GM12878 (cell line): ENCODE results near the gene SORCS2. TPM values are rescaled to one million over a fixed set of nuclear protein-coding genes. Genes with fewer than 3 reads are reported as not detected.

Source experiments
- ATAC-seq: fragments of 200-7000 bp; cut with Tn5 transposase; 3 replicates; pipeline ENCODE4 v1.9.1; 2020; ENCODE audit warnings: mild to moderate bottlenecking, moderate library complexity
- BruUV-seq: library from RNA; stranded (reverse); fragments of 400-500 nt; replicated peaks from 2 replicates; lab custom pipeline; 2021; lab: Mats Ljungman, UMichigan
- CTCF ChIA-PET: fragments of 300-600 bp; sonication (Branson Sonifier 250); formaldehyde crosslinking; extraction: SDS; loops from one replicate; lab custom pipeline; 2021; ENCODE audit warnings: inconsistent platforms; lab: Yijun Ruan, JAX
- POLR2A ChIA-PET: fragments of 350-600 bp; formaldehyde crosslinking; extraction: SDS; loops from one replicate; lab custom pipeline; 2021; ENCODE audit warnings: inconsistent platforms; lab: Charles Lee
- RAD21 ChIA-PET: fragments of 300-600 bp; sonication (Branson Sonifier 250); formaldehyde crosslinking; loops from one replicate; lab custom pipeline; 2023; ENCODE audit warnings: antibody characterized with exemption; ENCODE audit not compliant: unreplicated experiment; lab: Charles Lee
- SMC1A ChIA-PET: fragments of 300-600 bp; sonication (Branson Sonifier 250); formaldehyde crosslinking; loops from one replicate; lab custom pipeline; 2023; ENCODE audit not compliant: unreplicated experiment, uncharacterized antibody; lab: Charles Lee
- DNase-seq: peaks from one replicate; pipeline ENCODE4 v3.0.0-alpha.2; 2011; ENCODE audit warnings: low read depth, low spot score
- FAIRE-seq: peaks from 3 replicates; lab custom pipeline; 2011; peaks lifted over from hg19 to GRCh38; lab: Jason Lieb, UNC
- H2AFZ ChIP-seq: 2 replicates; pipeline ENCODE4 v1.6.0; 2011; ENCODE audit warnings: low read depth, low read length, control low read depth; ENCODE audit not compliant: control insufficient read depth
- H3K27ac ChIP-seq: 2 replicates; pipeline ENCODE4 v1.5.1; 2011; ENCODE audit warnings: control low read depth; ENCODE audit not compliant: control insufficient read depth, insufficient read depth
- H3K27me3 ChIP-seq, 2 experiments: replicated peaks in 1 of 2; 2 replicates each; pipeline versions ENCODE4 v1.6.0 to v1.6.1; 2011; ENCODE audit warnings: low read length in 1 of 2; ENCODE audit not compliant: control insufficient read depth in 2 of 2, insufficient read depth in 2 of 2
- H3K36me3 ChIP-seq, 2 experiments: 2 replicates each; pipeline ENCODE4 v1.5.1; 2011; ENCODE audit warnings: low read length in 1 of 2; ENCODE audit not compliant: control insufficient read depth in 2 of 2, insufficient read depth in 2 of 2
- H3K4me1 ChIP-seq: 2 replicates; pipeline ENCODE4 v1.6.1; 2011; ENCODE audit warnings: mild to moderate bottlenecking, low read length, moderate library complexity, mixed read lengths; ENCODE audit not compliant: control insufficient read depth, insufficient read depth
- H3K4me2 ChIP-seq: 2 replicates; pipeline ENCODE4 v1.6.0; 2011; ENCODE audit warnings: control low read depth; ENCODE audit not compliant: control insufficient read depth, insufficient read depth
- H3K4me3 ChIP-seq: fragments of 200-600 bp; sonication (generic); 2 replicates; pipeline ENCODE4 v1.5.1; 2016
- H3K79me2 ChIP-seq: 2 replicates; pipeline ENCODE4 v1.6.0; 2011; ENCODE audit warnings: low read length; ENCODE audit not compliant: control insufficient read depth, insufficient read depth
- H3K9ac ChIP-seq: 2 replicates; pipeline ENCODE4 v1.8.0; 2011; ENCODE audit warnings: low read length, control low read depth, mixed read lengths; ENCODE audit not compliant: control insufficient read depth, insufficient read depth
- H3K9me3 ChIP-seq: replicated peaks from 3 replicates; pipeline ENCODE4 v1.5.1; 2011; ENCODE audit warnings: mild to moderate bottlenecking, low read length; ENCODE audit not compliant: control insufficient read depth, insufficient read depth
- H4K20me1 ChIP-seq: 2 replicates; pipeline ENCODE4 v1.6.0; 2011; ENCODE audit not compliant: control insufficient read depth, insufficient read depth
- ASH2L ChIP-seq: fragments of 300-600, 200-600 bp; sonication (generic); IDR thresholded peaks from 2 replicates; pipeline ENCODE4 v1.6.1; 2017; ENCODE audit warnings: low read depth, mild to moderate bottlenecking, borderline replicate concordance
- FOS ChIP-seq: IDR thresholded peaks from 3 replicates; pipeline ENCODE4 v1.6.1; 2011; ENCODE audit warnings: borderline replicate concordance; ENCODE audit not compliant: insufficient read length; ENCODE audit errors: extremely low read depth
- FOXM1 ChIP-seq: IDR thresholded peaks from 2 replicates; pipeline ENCODE4 v1.6.1; 2012; ENCODE audit warnings: low read depth, mild to moderate bottlenecking, inconsistent platforms, low read length, moderate library complexity
- RELB ChIP-seq: fragments of 450-650 bp; IDR thresholded peaks from 2 replicates; pipeline ENCODE4 v1.6.1; 2017; ENCODE audit warnings: low read depth, mild to moderate bottlenecking, moderate library complexity
- SMARCA5 ChIP-seq: fragments of 450-650 bp; IDR thresholded peaks from 2 replicates; pipeline ENCODE4 v1.6.1; 2017; ENCODE audit warnings: mild to moderate bottlenecking
- SMC3 ChIP-seq: IDR thresholded peaks from 2 replicates; pipeline ENCODE4 v1.6.1; 2011; ENCODE audit warnings: low read length, improper control_type of control experiment, borderline replicate concordance
- SREBF2 ChIP-seq: IDR thresholded peaks from 2 replicates; pipeline ENCODE4 v1.6.1; 2012; ENCODE audit warnings: mild to moderate bottlenecking, low read length
- WGBS: methylation state at CpG from one replicate; pipeline ENCODE4 v1.1.6; 2016; ENCODE audit warnings: low lambda C conversion rate; ENCODE audit not compliant: insufficient replicate concordance, insufficient coverage; ENCODE audit errors: missing lambda C conversion rate; 5-methylcytosine and 5-hydroxymethylcytosine counted together
- in situ Hi-C: fragments of 300-500 bp; cut with MboI; formaldehyde crosslinking; loops from 9 replicates; pipeline ENCODE4 v1.14.3; 2018; ENCODE audit warnings: mixed read lengths
- intact Hi-C: fragments of 100-400 bp; cut with micrococcal nuclease; formaldehyde crosslinking; loops from one replicate; pipeline ENCODE4 v1.14.2; 2022; ENCODE audit not compliant: unreplicated experiment
- polyA plus RNA-seq, 11 experiments: library from polyadenylated mRNA; depleted of rRNA in 4 of 11; unstranded in 6 of 11; stranded (reverse) in 5 of 11; fragments of >200 nt; fragmentation: Nextera tagmentation in 4 of 11; fragmentation: Illumina TruSeq in 1 of 11; extraction: Ambion mirVana in 4 of 11; extraction: Trizol in 1 of 11; gene quantifications; 1 replicate in 1 of 11; 2 replicates in 10 of 11; pipeline versions ENCODE4 v1.2.1 to v1.2.3, GENCODE V29; 2011 to 2016; ENCODE audit warnings: inconsistent platforms in 2 of 11, missing spikeins in 2 of 11, low read depth in 1 of 11
- total RNA-seq, 4 experiments: library from RNA; depleted of rRNA in 3 of 4; stranded (reverse); fragments of >200 nt in 3 of 4; fragmentation: Illumina TruSeq in 1 of 4; extraction: Trizol in 1 of 4; gene quantifications; 2 replicates each; pipeline versions ENCODE4 v1.2.1 to v1.2.3, GENCODE V29; 2013 to 2021

Gene SORCS2
- total and polyA plus RNA-seq, 10 of the 15 experiments (the other 5 are each of a cell fraction or from before 2014, with no cell fraction given) = 0.01 to 0.15 (median 0.05) TPM; not detected in 5

DNA sequence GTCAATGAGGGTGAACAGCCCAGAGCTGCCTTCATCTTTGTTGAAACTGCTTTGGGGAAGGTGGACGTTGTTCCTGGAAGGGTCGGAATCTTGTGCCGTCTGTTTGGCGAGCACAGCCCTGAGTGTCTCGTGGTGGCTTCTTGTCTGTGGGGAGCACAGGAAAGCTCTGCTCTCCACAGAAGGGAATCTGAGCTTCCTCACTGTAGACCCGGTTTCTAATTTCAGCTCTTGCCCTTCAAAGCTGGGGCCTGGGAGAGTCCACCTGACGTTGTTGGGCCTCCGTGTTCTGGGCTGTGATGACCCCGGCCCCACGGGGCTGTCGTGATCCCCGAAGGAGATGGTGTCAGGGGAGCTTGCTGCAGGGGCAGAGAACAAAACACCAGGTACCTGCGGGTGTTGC lies 47.5 kb downstream of the SORCS2 start:
- DNase-seq (no peak), FAIRE-seq (no peak), ATAC-seq (no peak)
- Histone ChIP-seq H3K79me2 (no peaks in the 10 kb centered on the region), H3K36me3 (no peaks in the 10 kb centered on the region), H3K4me3 (no peak overlapping the region), H3K27ac (no peak overlapping the region), H4K20me1 (no peaks in the 10 kb centered on the region), H3K4me1 (no peaks in the 10 kb centered on the region), H3K9me3 (peaks cover 6% of the 10 kb centered on the region; the same call in 1 of the 3 replicates), H3K9ac (no peak overlapping the region), H3K27me3 (no peaks in the 10 kb centered on the region; a peak in 1 of 4 replicates), H3K4me2 (no peak overlapping the region), H2AFZ (no peak overlapping the region)
- no TSS peak for BruUV-seq
- no peak for TF ChIP-seq SREBF2
- TF ChIP-seq FOS = no peak
- TF ChIP-seq SMARCA5 = no peak
- TF ChIP-seq SMC3 = no peak
- no peak for TF ChIP-seq RELB
- TF ChIP-seq ASH2L = no peak
- no peak for TF ChIP-seq FOXM1
- intact Hi-C loops (no loop called here), in situ Hi-C loops (no loop called here)
- WGBS = 20% methylated on average over 13 of the region's 13 CpGs
- ChIA-PET SMC1A (interaction anchor here (0.6 kb wide), 1 partner anchor 44 kb away, joined by 3 read pairs; no protein-coding TSS in a partner anchor), RAD21 (no interaction called here), CTCF (no interaction called here), POLR2A (no interaction called here)
